ENCODE measurements around the gene TSHZ2.

GRCh38 chr20:53488775-53489272 is 516.7 kb downstream of the TSHZ2 start:
- TF ChIP-seq NR2C2 (CRISPR knock-in tag; IDR thresholded peaks at IDR 0.05) (no peak), HMGXB4 (CRISPR knock-in tag; IDR thresholded peaks at IDR 0.05) (no peak), ATF2 (CRISPR knock-in tag; IDR thresholded peaks at IDR 0.05; ENCODE audit: borderline replicate concordance, low read depth) (no peak), CTCF (IDR thresholded peaks at IDR 0.05) (no peak), USF2 (CRISPR knock-in tag; IDR thresholded peaks at IDR 0.05) (no peak)

Data from WTC11 (cell line).